HG03039 (cell line): ENCODE measurements around the gene SENP6.
A peak's percentile ranks its signal among the peaks of the same experiment; 100 is the strongest.
"Not testable (repeated sequence)": the region's sequence is repeated elsewhere in the genome, so short reads cannot be mapped to it uniquely, and the experiment has no call there.

ENCODE experiments used
- ATAC-seq: cut with Tn5 transposase; IDR thresholded peaks from one replicate; pipeline ENCODE4 v1.9.1; 2021; ENCODE audit warnings: mild to moderate bottlenecking, moderate library complexity; ENCODE audit not compliant: unreplicated experiment

The SENP6 gene, protein sequence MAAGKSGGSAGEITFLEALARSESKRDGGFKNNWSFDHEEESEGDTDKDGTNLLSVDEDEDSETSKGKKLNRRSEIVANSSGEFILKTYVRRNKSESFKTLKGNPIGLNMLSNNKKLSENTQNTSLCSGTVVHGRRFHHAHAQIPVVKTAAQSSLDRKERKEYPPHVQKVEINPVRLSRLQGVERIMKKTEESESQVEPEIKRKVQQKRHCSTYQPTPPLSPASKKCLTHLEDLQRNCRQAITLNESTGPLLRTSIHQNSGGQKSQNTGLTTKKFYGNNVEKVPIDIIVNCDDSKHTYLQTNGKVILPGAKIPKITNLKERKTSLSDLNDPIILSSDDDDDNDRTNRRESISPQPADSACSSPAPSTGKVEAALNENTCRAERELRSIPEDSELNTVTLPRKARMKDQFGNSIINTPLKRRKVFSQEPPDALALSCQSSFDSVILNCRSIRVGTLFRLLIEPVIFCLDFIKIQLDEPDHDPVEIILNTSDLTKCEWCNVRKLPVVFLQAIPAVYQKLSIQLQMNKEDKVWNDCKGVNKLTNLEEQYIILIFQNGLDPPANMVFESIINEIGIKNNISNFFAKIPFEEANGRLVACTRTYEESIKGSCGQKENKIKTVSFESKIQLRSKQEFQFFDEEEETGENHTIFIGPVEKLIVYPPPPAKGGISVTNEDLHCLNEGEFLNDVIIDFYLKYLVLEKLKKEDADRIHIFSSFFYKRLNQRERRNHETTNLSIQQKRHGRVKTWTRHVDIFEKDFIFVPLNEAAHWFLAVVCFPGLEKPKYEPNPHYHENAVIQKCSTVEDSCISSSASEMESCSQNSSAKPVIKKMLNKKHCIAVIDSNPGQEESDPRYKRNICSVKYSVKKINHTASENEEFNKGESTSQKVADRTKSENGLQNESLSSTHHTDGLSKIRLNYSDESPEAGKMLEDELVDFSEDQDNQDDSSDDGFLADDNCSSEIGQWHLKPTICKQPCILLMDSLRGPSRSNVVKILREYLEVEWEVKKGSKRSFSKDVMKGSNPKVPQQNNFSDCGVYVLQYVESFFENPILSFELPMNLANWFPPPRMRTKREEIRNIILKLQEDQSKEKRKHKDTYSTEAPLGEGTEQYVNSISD

GRCh38 chr6:75601304-75602245 is at the start of gene SENP6:
TSS of gene SENP6 (plus strand) at chr6:75601880. CDS start at chr6:75602525, 645 bp downstream.
- peak; percentile 75 for ATAC-seq

DNA sequence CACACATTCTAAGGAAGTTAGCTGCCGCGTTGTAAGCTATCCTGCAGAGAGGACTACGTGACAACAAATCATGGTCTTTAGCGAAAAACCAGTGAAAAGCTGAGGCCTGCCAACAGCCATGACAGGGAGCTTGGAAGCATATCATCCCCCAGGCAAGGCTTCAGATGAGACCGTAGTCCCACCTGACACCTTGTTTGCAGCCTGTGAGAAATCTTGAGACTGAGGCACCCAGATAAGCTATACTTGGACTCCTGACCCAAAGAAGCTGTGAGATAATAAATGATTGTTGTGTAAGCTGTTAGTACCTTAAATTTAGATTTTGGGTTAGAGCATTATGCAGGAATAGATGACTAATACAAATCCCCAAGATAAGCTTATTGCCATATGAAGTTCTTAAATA is 45.4 kb upstream of the SENP6 start:
- ATAC-seq = no peak

- ATAC-seq = no peak
Observed at GRCh38 chr6:75557068-75557467, 44.6 kb upstream of the SENP6 start.

DNA sequence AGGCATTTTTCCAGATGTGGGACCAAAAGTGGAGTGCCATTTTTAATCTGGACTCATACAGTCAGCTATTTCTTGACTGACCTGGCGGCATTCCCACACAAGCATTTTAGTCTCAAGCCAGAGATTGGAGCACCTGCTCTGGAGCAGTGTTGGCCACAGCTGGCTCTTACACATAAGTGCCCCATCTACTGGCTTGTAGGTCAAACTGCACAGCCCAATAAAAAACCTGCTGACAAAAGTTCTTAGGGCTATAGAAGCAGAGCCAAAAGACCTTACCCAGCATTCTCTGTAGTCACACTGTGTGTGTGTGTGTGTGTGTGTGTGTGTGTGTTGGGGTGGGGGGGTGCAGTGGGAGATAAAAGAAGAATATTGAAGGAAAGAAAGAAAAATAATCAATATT is 38.6 kb upstream of the SENP6 start:
- ATAC-seq = peak; percentile 92

DNA sequence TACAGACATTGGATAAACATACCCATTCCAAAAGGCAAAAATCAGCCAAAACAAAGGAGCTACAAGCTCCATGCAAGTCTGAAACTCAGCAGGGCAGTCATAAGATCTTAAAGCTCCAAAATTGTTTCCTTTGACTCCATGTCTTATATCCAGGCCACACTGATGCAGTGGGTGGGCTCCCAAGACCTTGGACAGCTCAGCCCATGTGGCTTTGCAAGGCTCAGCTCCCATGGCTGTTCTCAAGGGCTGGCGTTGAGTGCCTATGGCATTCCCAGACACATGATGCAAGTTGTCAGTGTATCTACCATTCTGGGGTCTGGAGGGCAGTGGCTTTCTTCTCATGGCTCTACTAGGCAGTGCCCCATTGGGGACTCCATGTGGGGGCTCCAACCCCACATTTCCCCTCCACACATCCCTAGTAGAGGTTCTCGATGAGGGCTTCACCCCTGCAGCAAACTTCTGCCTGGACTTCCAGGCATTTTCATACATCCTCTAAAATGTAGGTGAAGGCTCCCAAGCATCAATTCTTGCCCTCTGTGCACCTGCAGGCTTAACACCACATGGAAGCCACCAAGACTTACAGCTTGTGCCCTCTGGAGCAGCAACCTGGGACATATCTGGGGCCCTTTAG is 35.4 kb upstream of the SENP6 start:
- no peak for ATAC-seq

GRCh38 chr6:75568100-75568499 is 33.6 kb upstream of the SENP6 start:
- ATAC-seq = no peak

- no peak for ATAC-seq
Observed at GRCh38 chr6:75568965-75569364, 32.7 kb upstream of the SENP6 start.

- not testable (repeated sequence) for ATAC-seq
Observed at GRCh38 chr6:75570671-75571070, 31.0 kb upstream of the SENP6 start.

GRCh38 chr6:75572072-75572471 is 29.6 kb upstream of the SENP6 start:
- no peak for ATAC-seq

DNA sequence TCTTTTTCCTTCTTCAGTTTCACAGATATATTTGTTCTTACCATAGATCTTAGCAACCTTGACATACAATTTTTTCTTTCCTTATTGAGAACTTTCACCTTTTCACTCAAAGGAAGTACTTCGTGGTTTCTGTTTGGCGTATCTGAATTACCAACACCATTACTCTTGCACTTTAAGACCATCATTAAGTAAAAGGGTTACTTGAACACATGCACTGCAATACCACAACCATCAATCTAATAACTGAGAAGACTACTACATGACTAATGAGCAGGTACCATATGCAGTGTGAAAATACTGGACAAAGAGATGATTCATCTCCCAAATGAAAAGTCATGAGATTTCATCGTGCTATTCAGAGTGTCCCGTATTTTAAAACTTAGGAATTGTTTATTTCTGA is 21.7 kb upstream of the SENP6 start:
- ATAC-seq = no peak

GRCh38 chr6:75581231-75581630 is 20.4 kb upstream of the SENP6 start:
- ATAC-seq = no peak

DNA sequence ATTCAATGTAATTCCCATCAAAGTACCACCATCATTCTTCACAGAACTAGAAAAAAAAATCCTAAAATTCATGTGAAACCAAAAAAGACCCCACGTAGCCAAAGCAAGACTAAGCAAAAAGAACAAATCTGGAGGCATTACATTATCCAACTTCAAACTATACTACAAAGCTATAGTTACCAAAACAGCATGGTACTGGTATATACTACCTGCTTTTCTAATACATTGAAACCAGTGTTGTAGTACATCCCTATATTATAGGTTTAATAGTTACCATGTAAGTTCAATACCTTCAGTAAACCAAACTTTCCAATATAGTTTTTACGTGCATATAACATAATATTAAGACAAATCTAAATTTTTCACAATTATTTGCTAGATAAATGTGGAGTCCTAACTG is 17.1 kb upstream of the SENP6 start:
- not testable (repeated sequence) for ATAC-seq

DNA sequence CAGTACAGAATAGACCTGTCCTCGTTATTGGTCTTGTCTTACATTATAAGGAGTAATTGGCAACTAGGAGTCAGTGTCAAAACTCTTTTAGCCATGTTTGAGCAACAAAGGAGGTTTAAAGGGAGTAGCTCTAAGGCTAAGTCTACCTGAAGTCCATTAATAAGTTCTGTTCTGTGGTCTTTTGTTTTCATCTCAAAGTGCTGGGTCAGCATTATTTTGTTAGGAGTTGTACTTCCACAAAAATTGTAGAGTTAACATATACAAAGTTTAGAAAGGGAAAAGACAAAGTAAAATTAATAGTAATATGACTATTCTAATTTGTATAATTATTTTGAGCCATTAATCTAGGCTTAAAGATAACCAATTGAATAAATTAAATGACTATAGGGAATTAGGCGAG is 12.7 kb upstream of the SENP6 start:
- no peak for ATAC-seq

DNA sequence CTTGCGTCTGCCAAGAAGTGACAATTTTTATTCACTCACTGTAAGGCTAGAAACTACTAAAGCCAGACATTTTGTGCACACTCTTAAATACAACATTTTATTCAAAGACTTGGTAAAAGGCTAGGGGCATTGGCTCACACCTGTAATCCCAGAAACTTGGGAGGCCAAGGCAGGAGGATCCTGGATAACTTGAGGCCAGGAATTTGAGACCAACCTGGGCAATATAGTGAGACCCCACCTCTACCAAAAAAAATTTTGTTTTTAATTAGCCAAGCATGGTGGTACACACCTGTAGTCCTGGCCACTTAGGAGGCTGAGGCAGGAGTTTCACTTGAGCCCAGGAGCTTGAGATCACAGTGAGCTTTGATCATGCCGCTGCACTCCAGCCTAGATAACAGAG is 11.3 kb upstream of the SENP6 start:
- no peak for ATAC-seq

DNA sequence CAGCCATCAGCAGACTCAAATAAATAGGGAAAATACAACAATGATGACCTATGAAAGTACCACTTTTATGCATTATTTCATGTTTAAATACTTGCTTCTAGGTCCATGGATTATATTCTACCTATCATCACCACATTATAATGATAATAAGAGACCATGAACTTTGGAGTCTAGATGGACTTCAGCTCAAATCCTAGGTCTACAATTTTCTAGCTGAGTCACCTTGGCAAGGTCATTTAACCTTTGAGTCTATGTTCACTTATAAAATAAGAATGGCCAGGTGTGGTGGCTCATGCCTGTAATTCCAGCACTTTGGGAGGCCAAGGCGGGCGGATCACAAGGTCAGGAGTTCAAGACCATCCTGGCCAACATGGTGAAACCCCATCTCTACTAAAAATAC is 5.3 kb upstream of the SENP6 start:
- not testable (repeated sequence) for ATAC-seq

GRCh38 chr6:75600768-75601167 is 912 bp upstream of the SENP6 start:
- no peak for ATAC-seq

- ATAC-seq = peak; percentile 27
Observed at GRCh38 chr6:75602246-75603105, 796 bp downstream of the SENP6 start.

DNA sequence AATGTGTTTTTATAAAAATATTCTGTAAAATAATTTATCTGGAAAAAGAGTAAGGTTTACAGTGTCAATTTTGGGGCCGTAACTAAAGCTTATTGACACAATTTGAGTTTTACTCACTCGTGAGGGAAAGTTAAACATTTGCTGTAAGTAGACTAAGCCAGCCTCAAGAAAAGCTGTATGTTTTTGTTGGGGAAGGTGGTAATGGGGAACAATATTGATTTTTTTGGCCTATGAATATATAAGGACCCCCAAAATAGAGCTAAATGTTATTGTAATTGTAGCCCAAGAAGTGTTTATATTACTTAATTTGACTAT is 1.4 kb downstream of the SENP6 start:
- ATAC-seq = no peak

DNA sequence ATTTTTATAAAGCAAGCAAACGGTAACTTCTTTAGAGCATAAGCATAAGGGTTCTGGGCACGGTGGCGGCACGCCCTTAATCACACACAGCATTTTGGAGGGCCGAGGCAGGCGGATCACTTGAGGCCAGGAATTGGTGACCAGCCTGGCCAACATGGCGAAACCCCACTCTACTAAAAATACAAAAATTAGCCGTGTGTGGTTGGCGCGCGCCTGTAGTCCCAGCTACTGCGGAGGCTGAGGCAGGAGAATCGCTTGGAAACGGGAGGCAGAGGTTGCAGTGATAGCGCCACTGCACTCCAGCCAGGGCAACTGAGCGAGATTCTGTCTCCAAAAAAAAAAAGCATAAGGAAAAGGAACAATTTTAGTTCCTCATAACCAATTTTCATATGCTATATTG is 2.6 kb downstream of the SENP6 start:
- ATAC-seq = no peak
